Endothelial cell (in vitro differentiated cells): ENCODE data around the gene LST1. TPM values are rescaled to one million over a fixed set of nuclear protein-coding genes. Genes with fewer than 3 reads are reported as not detected.
A peak's percentile ranks its signal among the peaks of the same experiment; 100 is the strongest.
"Not testable (repeated sequence)": the region's sequence is repeated elsewhere in the genome, so short reads cannot be mapped to it uniquely, and the experiment has no call there.

Source experiments
- DNase-seq: peaks from one replicate; pipeline ENCODE4 v3.0.0; 2021; ENCODE audit warnings: low spot score
- H3K27ac Mint-ChIP-seq: one replicate; pipeline ENCODE4 v1.8.0; 2021; ENCODE audit warnings: mixed read lengths, inconsistent platforms; ENCODE audit not compliant: unreplicated experiment
- H3K27me3 Mint-ChIP-seq: one replicate; pipeline ENCODE4 v1.8.0; 2021; ENCODE audit warnings: mild to moderate bottlenecking, moderate library complexity, mixed read lengths, inconsistent platforms; ENCODE audit not compliant: unreplicated experiment
- H3K36me3 Mint-ChIP-seq: one replicate; pipeline ENCODE4 v1.8.0; 2021; ENCODE audit warnings: mild to moderate bottlenecking, low read depth, mixed read lengths, inconsistent platforms; ENCODE audit not compliant: unreplicated experiment
- H3K4me1 Mint-ChIP-seq: one replicate; pipeline ENCODE4 v1.8.0; 2021; ENCODE audit warnings: mild to moderate bottlenecking, mixed read lengths, inconsistent platforms; ENCODE audit not compliant: unreplicated experiment
- H3K4me3 Mint-ChIP-seq: one replicate; pipeline ENCODE4 v1.8.0; 2021; ENCODE audit warnings: mild to moderate bottlenecking, mixed read lengths, inconsistent platforms; ENCODE audit not compliant: unreplicated experiment
- H3K9me3 Mint-ChIP-seq: one replicate; pipeline ENCODE4 v1.8.0; 2021; ENCODE audit warnings: mixed read lengths, inconsistent platforms; ENCODE audit not compliant: unreplicated experiment
- total RNA-seq: library from RNA; stranded (reverse); fragmentation: NEBNext Ultra II Directional; extraction: Animal tissue kit (Norgen Biotek cat#: 25700); gene quantifications from one replicate; pipeline ENCODE4 v1.2.1, GENCODE V29; 2021; ENCODE audit not compliant: unreplicated experiment
- TF ChIP-seq, protein P1 (sequence below): fragments of 200-600 bp; sonication (generic); IDR thresholded peaks from one replicate; pipeline ENCODE4 v1.5.0; 2021; ENCODE audit warnings: antibody characterized with exemption; ENCODE audit not compliant: unreplicated experiment

LST1 gene
- total RNA-seq, 1 donor from 2014 or later: 1.7 TPM

DNA sequence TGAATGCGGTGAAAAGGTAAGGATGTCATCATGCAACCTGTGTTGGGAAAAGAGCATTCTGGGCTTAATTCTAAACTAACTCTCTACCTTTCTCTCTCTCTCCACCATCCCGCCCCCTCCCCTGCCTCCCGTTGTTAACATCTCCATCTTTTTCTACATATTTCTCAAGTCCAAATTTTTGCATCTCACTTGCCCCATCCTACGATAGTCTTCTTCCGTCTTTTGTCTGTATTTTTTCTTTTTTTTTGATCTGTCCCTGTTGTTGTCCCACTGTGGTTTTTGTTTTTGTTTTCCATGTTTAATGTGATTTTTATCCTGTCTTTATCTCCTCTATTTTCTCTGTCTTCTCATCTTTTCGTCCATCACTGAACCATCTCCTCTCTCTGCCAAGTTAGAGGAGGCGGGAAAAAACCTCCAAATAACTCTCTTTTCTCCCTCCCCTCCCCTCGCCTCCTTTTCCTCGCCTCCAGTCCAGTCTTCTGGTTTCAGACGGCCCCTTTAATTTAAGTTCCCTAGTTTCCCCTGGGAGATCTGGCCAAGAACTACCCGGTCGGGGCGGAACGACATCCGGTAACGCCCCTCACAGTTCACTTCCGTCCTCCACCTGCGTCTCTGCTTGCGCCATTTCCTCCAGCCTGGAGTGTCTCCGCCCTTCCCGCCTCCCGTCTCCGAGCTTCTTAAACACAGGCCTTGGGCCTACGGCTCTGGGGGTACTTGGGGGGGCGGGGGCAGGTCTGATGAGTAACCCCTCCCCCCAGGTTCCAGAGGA lies 38.9 kb upstream of the LST1 start, which contains the start of gene NFKBIL1:
Gene NFKBIL1 (plus strand): TSS at position 651 of the 769 bp plus-strand sequence. CDS start 87 bp downstream, at position 738.
- TF ChIP-seq, protein P1, sequence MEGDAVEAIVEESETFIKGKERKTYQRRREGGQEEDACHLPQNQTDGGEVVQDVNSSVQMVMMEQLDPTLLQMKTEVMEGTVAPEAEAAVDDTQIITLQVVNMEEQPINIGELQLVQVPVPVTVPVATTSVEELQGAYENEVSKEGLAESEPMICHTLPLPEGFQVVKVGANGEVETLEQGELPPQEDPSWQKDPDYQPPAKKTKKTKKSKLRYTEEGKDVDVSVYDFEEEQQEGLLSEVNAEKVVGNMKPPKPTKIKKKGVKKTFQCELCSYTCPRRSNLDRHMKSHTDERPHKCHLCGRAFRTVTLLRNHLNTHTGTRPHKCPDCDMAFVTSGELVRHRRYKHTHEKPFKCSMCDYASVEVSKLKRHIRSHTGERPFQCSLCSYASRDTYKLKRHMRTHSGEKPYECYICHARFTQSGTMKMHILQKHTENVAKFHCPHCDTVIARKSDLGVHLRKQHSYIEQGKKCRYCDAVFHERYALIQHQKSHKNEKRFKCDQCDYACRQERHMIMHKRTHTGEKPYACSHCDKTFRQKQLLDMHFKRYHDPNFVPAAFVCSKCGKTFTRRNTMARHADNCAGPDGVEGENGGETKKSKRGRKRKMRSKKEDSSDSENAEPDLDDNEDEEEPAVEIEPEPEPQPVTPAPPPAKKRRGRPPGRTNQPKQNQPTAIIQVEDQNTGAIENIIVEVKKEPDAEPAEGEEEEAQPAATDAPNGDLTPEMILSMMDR: no peak
- Mint-ChIP-seq H3K27me3 (peaks cover 2% of the 10 kb centered on the region), H3K9me3 (no peaks in the 10 kb centered on the region), H3K4me1 (peaks cover 10% of the 10 kb centered on the region), H3K36me3 (no peaks in the 10 kb centered on the region), H3K4me3 (peak within 1 kb of the TSS; percentile 85), H3K27ac (peak within 1 kb of the TSS; percentile 87)
- peak; percentile 67 for DNase-seq

DNA sequence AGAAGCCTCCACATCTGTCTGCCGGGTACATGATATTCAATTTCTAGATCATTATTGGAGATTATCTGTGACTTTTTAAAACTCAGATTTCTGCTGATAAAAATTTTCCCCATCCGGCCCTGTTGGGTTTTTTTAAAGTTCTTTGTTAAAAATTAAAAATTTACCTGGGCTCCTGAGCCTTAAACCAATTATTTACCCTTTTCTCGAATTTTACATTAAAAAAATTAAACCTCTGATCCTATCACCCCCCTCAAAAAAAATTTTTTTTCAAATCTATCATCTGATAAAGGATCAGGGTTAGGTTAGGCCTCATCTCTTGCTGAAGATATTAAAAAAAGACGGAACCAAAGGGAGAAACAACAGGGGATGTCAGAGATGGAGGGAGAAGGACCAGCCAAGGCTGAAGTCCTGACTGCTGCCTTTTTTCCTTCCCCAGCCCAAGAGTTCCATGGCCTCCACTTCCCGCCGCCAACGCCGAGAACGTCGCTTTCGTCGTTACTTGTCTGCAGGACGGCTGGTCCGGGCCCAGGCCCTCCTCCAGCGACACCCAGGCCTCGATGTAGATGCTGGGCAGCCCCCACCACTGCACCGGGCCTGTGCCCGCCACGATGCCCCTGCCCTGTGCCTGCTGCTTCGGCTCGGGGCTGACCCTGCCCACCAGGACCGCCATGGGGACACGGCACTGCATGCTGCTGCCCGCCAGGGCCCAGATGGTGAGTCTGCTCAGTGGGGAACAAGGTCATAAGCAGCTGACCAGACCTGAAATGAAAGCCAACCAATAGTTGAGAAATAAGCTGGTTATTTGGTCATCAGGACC lies 38.1 kb upstream of the LST1 start:
- H3K27me3 Mint-ChIP-seq: peaks cover 2% of the 10 kb centered on the region
- no peaks in the 10 kb centered on the region for H3K9me3 Mint-ChIP-seq
- no peaks in the 10 kb centered on the region for H3K36me3 Mint-ChIP-seq
- peak overlapping the region; percentile 85 for H3K4me3 Mint-ChIP-seq
- TF ChIP-seq, protein P1: no peak
- H3K4me1 Mint-ChIP-seq: peaks cover 10% of the 10 kb centered on the region
- peak overlapping the region; percentile 87 for H3K27ac Mint-ChIP-seq
- DNase-seq: no peak

DNA sequence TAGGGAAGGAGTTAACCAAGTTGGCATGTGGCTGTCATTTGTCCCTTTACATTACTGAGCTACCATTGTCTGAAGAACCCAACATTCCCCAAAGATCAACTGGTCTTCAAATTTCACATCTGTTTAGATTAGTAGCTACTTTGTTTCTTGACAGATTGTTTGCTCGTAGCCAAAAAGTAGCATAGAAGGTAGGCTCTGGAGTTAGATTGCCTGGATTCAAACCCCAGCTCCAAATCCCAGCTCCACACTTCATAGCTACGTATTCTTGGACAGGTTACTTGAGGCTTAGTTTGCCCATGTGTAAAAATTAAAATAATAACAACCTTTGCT lies 37.6 kb upstream of the LST1 start:
- TF ChIP-seq, protein P1: no peak
- H3K27ac Mint-ChIP-seq: no peak overlapping the region
- no peaks in the 10 kb centered on the region for H3K9me3 Mint-ChIP-seq
- no peaks in the 10 kb centered on the region for H3K36me3 Mint-ChIP-seq
- DNase-seq: no peak
- peaks cover 10% of the 10 kb centered on the region for H3K4me1 Mint-ChIP-seq
- H3K4me3 Mint-ChIP-seq: no peak overlapping the region
- H3K27me3 Mint-ChIP-seq: peaks cover 2% of the 10 kb centered on the region

DNA sequence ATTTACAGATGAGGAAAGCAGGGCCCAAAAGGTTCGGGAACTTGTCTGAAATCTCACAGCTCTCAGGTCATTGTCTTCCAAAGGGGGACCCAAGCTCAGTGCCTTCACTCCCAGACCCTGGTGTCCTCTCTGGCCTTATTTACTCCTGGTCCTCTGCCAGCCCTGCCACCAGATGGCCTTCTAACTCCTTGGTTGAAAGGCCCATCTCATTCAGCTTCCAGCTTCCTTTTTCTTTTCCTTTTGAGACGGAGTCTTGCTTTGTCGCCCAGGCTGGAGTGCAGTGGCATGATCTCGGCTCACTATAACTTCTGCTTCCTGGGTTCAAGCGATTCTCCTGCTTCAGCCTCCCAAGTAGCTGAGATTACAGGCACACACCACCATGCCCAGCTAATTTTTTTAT lies 34.7 kb upstream of the LST1 start:
- H3K9me3 Mint-ChIP-seq, H3K4me3 Mint-ChIP-seq, H3K27me3 Mint-ChIP-seq, H3K36me3 Mint-ChIP-seq, H3K4me1 Mint-ChIP-seq: not testable (repeated sequence)
- peak; percentile 63 for DNase-seq
- H3K27ac Mint-ChIP-seq: peak overlapping the region; percentile 80

DNA sequence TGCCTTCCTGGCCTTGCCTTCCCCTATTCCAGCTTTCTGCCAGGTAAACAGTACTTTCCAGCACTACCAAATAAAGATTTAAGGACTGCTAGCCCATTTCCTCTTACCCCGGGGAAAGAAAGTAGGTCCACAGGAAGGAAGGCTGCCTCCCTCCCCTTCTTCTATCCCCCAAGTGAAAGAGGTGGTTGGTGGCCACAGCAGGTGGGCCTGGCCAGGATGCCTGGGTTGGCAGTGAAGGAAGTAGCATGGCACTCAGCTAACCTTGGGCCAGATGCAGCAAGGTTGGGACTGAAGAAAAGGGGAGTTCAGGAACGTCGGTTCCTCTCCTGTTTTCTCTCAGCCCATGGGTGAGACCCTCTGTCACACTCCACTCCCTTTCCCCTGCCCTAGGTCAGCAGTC lies 29.8 kb upstream of the LST1 start:
- H3K36me3 Mint-ChIP-seq: peaks cover 17% of the 10 kb centered on the region
- no peak overlapping the region for H3K27ac Mint-ChIP-seq
- H3K27me3 Mint-ChIP-seq: peaks cover 2% of the 10 kb centered on the region
- H3K9me3 Mint-ChIP-seq: no peaks in the 10 kb centered on the region
- no peak for DNase-seq
- TF ChIP-seq, protein P1: no peak
- H3K4me1 Mint-ChIP-seq: peaks cover 24% of the 10 kb centered on the region
- H3K4me3 Mint-ChIP-seq: no peak overlapping the region
